NCI-H82 treated with DMSO at 0.1 percent for 48 hours (cell line): ENCODE data around the gene MAP3K2.
"Not testable (repeated sequence)": the region's sequence is repeated elsewhere in the genome, so short reads cannot be mapped to it uniquely, and the experiment has no call there.

Experiments
- DNase-seq: peaks from one replicate; lab custom pipeline; 2025; ENCODE audit not compliant: unreplicated experiment; lab: John Stamatoyannopoulos, UW

The MAP3K2 gene

DNA sequence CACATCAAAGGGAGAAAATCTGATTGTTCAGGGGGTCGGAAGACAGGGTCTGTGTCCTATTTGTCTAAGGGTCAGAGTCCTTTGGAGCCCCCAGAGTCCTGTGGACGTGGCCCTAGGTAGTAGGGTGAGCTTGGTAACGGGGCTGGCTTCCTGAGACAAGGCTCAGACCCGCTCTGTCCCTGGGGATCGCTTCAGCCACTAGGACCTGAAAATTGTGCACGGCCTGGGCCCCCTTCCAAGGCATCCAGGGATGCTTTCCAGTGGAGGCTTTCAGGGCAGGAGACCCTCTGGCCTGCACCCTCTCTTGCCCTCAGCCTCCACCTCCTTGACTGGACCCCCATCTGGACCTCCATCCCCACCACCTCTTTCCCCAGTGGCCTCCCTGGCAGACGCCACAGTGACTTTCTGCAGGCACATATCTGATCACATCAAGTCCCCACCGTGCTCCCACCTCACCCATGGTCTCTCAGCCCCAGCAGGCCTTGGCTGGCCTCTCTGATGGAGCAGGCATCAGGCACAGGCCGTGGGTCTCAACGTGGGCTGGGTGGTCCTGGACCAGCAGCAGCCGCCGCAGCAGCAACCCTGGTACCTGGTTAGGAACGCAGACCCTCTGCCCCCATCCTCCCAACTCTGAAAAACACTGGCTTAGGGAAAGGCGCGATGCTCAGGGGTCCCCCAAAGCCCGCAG is 34.2 kb upstream of the MAP3K2 start:
- DNase-seq: no peak

DNA sequence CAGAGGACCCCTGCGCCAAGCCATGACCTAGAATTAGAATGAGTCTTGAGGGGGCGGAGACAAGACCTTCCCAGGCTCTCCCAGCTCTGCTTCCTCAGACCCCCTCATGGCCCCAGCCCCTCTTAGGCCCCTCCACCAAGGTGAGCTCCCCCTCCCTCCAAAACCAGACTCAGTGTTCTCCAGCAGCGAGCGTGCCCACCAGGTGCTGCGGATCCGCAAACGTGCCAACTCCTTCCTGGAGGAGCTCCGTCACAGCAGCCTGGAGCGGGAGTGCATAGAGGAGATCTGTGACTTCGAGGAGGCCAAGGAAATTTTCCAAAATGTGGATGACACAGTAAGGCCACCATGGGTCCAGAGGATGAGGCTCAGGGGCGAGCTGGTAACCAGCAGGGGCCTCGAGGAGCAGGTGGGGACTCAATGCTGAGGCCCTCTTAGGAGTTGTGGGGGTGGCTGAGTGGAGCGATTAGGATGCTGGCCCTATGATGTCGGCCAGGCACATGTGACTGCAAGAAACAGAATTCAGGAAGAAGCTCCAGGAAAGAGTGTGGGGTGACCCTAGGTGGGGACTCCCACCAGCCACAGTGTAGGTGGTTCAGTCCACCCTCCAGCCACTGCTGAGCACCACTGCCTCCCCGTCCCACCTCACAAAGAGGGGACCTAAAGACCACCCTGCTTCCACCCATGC is 33.5 kb upstream of the MAP3K2 start:
- DNase-seq: no peak

DNA sequence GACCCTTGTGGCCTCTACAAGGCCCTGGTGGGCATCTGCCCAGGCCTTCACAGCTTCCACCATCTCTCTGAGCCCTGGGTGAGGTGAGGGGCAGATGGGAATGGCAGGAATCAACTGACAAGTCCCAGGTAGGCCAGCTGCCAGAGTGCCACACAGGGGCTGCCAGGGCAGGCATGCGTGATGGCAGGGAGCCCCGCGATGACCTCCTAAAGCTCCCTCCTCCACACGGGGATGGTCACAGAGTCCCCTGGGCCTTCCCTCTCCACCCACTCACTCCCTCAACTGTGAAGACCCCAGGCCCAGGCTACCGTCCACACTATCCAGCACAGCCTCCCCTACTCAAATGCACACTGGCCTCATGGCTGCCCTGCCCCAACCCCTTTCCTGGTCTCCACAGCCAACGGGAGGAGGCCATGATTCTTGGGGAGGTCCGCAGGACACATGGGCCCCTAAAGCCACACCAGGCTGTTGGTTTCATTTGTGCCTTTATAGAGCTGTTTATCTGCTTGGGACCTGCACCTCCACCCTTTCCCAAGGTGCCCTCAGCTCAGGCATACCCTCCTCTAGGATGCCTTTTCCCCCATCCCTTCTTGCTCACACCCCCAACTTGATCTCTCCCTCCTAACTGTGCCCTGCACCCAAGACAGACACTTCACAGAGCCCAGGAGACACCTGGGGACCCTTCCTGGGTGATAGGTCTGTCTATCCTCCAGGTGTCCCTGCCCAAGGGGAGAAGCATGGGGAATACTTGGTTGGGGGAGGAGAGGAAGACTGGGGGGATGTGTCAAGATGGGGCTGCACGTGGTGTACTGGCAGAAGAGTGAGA is 32.5 kb upstream of the MAP3K2 start:
- no peak for DNase-seq

DNA sequence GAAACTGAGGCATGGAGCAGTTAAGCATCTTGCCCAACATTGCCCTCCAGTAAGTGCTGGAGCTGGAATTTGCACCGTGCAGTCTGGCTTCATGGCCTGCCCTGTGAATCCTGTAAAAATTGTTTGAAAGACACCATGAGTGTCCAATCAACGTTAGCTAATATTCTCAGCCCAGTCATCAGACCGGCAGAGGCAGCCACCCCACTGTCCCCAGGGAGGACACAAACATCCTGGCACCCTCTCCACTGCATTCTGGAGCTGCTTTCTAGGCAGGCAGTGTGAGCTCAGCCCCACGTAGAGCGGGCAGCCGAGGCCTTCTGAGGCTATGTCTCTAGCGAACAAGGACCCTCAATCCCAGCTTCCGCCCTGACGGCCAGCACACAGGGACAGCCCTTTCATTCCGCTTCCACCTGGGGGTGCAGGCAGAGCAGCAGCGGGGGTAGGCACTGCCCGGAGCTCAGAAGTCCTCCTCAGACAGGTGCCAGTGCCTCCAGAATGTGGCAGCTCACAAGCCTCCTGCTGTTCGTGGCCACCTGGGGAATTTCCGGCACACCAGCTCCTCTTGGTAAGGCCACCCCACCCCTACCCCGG is 31.8 kb upstream of the MAP3K2 start:
- DNase-seq: no peak

DNA sequence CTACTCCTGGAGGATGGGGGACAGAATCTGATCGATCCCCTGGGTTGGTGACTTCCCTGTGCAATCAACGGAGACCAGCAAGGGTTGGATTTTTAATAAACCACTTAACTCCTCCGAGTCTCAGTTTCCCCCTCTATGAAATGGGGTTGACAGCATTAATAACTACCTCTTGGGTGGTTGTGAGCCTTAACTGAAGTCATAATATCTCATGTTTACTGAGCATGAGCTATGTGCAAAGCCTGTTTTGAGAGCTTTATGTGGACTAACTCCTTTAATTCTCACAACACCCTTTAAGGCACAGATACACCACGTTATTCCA is 31.3 kb upstream of the MAP3K2 start:
- no peak for DNase-seq

DNA sequence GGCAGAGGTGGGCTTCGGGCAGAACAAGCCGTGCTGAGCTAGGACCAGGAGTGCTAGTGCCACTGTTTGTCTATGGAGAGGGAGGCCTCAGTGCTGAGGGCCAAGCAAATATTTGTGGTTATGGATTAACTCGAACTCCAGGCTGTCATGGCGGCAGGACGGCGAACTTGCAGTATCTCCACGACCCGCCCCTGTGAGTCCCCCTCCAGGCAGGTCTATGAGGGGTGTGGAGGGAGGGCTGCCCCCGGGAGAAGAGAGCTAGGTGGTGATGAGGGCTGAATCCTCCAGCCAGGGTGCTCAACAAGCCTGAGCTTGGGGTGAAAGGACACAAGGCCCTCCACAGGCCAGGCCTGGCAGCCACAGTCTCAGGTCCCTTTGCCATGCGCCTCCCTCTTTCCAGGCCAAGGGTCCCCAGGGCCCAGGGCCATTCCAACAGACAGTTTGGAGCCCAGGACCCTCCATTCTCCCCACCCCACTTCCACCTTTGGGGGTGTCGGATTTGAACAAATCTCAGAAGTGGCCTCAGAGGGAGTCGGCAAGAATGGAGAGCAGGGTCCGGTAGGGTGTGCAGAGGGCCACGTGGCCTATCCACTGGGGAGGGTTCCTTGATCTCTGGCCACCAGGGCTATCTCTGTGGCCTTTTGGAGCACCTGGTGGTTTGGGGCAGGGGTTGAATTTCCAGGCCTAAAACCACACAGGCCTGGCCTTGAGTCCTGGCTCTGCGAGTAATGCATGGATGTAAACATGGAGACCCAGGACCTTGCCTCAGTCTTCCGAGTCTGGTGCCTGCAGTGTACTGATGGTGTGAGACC is 30.7 kb upstream of the MAP3K2 start, which contains the start of gene PROC:
TSS of gene PROC (plus strand) at position 128 of the 812 bp plus-strand sequence. CDS start 1,516 bp downstream, outside the sequence.
- DNase-seq: no peak

DNA sequence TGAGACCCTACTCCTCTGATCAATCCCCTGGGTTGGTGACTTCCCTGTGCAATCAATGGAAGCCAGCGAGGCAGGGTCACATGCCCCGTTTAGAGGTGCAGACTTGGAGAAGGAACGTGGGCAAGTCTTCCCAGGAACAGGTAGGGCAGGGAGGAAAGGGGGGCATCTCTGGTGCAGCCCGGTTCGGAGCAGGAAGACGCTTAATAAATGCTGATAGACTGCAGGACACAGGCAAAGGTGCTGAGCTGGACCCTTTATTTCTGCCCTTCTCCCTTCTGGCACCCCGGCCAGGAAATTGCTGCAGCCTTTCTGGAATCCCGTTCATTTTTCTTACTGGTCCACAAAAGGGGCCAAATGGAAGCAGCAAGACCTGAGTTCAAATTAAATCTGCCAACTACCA is 29.6 kb upstream of the MAP3K2 start:
- DNase-seq: no peak

DNA sequence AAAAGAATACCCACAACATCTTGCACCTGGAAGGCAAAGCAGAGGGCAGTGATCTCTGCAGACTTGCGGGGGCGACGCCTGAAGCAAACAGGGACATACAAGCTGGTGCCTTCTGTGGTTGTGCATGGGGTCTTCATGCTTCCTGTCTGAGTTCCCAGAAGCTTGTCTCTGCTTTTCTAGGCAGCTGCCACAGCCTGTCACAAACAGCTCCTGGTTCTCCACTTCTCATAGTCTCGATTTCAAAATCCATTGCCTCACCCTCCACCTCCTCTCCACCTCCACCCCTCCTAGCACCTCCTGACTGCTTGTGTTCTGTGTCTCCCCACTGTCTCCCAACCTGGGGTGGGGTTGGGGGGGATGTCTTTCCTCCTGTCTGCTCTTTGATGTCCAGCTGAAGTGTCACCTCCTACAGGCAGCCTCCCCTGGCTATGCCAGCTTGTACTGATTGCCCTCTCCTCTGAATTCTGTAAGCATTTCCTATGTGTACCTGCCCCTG is 28.8 kb upstream of the MAP3K2 start:
- DNase-seq: no peak

DNA sequence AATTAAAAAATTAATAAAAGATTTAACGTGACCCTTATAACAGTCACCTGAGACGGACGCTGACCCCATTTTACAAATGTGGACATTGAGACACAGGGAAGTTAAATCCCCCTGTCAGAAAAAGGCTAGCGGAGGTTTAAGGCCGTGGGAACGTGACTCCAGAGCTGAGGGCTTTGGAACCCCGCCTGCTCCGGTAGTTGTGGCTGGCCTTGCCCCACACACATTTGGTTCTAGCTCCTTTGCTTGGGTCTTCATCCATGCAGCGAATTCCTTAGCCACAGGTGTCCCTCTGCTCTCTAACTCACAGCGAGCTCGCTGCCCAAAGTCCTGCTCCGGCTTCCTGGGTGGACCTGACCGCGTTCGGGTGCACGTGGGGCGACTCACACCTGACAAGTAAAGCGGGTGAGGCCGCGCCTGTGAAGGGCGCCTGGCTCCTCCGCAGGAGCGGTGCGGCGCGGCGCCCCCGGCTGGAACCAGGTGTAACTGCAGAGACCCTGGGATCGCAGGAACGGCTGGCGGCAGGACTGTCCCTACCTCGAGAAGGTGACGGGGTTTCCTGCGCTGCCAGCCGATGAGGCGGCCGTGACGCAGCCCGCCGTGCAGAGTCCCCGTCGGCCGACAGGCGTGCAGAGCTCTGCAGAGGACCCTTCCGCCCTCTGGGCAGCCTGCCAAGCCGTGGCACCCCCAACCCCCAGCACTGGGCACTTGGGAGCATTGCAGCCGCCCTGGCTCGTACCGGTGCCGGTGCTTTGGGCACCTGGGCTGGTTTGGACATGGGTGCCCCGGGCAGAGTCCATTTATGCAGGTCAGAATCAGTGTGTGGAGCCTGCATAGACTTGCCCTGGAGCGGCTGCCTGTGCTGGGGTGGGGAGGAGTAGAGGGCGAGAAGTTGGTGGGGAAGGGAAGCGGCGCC is 28.1 kb upstream of the MAP3K2 start:
- DNase-seq: no peak

DNA sequence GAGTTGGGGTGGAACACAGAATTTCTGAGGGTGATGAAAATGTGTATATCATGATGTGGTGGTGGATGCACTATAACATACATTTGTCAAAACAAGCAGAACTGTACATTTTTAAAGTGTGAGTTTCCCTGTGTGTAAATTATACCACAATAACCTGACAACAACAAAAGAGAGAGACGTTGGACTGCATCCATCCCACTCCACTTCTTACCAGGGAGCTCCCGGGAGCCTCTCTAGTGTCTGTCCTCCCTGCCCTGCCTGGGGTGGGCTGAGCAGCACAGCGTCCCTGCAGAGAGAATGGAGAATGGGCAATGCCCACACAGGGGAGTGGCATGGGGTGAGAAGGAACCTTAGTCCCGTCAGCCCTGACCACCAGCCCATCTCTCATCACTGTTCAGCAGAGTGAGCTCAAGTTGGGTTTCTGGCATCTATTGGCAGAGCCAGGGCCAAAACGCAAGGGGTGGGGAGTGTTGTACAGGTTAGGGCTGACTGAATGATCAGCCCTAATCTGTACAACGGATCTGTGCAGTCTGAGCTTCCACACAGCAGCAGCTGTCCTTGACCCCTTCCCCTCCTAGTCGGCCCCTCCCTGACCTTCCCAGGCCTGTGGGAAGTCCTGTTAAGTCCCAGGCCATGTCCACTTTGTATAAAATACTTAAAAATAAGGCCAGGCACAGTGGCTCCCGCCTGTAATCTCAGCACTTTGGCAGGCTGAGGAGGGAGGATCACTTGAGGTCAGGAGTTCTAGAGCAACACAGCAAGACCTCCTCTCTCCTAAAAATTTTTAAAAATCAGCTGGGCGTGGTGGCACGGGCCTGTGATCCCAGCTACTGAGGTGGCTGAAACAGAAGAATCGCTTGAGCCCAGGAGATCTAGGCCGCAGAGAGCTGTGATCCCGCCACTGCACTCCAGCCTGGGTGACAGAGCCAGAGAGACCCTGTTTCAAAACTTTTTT is 27.1 kb upstream of the MAP3K2 start:
- DNase-seq: no peak

DNA sequence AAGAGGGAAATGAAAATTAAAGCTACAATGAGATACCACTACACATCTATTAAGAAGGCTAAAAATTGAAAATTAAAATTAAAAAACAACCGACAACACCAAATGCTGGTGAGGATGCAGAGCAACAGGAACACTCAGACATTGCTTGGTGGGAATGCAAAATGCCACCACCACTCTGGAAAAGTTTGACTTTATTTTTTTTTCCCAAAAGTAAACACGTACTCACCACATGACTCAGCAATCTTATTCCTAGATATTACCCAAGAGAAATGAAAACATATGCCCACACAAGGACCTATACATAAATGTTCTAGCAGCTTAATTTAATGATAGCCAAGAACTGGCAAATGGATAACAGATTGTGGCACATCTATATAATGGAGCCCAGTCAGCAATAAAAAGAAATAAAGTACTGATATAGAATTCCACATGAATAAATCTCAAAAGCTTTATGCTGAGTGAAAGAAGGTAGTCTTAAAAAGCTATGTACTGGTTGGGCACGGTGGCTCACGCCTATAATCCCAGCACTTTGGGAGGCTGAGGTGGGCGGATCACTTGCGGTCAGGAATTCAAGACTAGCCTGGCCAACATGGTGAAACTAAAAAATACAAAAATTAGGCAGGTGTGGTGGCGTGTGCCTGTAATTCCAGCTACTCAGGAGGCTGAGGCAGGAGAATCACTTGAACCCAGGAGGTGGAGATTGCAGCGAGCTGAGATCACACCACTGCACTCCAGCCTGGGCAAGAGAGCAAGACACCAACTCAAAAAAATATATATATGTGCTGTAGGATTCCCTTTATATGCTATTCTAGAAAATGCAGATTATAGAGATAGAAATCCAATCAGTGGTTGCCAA is 26.2 kb upstream of the MAP3K2 start:
- DNase-seq: no peak

DNA sequence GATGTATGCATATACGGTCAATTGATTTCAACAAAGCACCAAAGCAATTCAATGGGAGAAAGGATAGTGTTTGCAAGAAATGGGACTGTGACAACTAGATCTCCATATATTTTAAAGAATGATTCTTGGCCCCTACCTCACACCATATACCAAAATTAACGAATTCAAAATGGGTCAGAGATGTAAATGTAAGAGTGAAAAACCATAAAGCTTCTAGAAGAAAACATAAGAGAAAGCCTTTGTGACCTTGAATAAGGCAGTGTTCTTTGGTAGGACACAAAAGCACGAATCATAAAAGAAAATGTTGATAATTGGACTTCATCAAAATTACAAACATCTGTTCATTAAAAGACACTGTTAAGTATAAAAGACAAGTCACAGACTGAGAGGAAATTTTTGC is 25.4 kb upstream of the MAP3K2 start:
- no peak for DNase-seq

DNA sequence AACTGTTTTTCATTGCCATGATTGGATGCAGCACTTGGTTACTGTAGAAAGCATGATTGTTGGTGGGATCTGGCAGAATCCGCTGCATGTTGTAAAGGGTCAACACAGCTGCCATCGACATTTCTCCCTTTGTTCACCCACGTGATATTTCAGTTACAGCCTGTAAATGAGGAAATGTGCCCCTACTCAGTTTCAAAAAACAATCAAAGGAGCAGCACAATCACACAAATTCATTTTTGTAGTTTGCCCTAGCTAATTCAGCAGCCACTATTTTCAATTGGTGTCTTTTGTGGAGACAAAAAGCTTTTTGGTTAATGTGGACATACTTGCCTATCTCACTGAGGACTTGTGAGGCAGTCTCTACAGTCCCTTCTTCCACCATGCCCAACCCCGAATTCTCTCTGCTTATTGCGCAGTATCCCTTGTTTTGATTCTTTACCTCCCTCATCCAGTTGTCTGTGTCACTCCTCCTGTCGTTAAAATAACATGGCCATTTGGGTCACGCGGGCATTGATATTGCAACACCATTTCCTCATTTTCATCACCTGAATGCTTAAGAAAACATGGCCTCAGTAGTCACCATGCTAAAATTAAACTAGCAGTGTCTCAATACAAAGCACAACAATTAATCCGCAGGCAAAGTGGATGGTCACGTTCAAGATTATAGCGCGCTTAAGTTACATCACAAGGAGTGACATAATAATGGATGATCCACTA is 24.0 kb upstream of the MAP3K2 start:
- DNase-seq: no peak

DNA sequence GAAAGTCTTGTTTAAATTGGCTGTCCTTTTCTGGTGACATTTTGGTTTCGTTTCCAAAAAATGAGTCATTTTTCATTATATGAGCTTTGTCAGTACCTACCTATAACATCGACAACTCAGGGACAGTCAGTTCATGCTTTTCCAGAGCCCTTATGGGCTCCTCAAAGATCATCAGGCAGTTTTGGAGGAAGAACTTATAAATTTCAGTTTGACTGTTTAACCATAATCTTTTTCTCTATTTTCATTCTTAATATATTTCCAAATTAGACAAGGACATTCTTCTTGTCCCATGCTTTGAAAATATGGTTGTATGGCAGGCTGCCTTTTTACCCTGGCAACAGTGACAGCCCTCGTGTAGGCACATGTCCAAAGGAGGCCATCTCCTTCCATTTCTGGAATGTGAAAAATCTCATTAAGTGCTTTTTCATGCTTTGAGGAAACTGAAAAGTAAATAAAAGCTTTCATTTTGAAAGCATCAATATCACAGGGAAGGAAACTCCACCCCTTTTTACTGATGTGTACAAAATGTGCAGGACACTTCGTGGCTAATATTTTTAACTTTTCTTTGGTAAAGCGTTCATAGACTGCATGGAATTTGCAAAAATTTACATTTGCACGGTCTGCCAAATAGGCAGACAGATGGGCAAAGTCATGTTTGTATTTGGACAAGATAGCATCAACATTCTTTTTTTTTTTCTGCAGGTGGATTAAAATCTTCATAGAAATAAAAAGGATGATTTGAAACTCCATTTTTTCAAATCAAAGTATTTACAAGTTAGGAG is 23.3 kb upstream of the MAP3K2 start:
- DNase-seq: no peak

DNA sequence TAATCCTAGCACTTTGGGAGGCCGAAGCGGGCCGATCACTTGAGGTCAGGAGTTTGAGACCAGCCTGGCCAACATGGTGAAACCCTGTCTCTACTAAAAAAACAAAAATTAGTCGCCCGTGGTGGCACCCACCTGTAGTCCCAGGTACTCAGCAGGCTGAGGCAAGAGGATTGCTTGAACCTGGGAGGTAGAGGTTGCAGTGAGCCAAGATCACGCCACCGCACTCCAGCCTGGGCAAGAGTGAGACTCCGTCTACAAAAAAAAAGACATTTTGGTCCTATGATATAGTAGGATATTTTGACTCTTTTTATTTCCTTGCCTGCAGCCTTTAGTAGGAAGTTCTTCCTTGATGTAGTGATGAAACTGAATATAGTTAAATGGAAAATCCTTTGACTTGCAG is 21.9 kb upstream of the MAP3K2 start:
- DNase-seq: not testable (repeated sequence)

DNA sequence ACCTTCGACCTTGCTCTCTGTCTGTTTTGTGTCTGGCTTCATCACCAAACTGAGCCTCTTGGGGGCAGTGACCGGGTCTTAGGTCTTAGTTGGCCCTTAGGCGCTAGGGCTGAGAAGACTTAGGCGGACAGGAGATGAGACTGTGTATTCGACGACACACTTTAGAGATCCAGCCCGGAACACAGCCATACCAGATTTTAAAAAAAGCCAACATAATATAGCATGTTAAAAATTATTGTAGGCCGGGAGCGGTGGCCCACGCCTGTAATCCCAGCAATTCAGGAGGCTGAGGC is 21.0 kb upstream of the MAP3K2 start:
- DNase-seq: no peak
